Stimulated activated naive B cell treated with anti-CD40 and anti-IgM and Interleukin-4, amounts not matched to agents 10 μg/mL and 1 μg/mL and 100 μg/mL, for 72 hours (primary cell): ENCODE results near the gene TRMT6.

ENCODE experiments used
- ATAC-seq, 2 donors: fragments of 150-1000 bp; cut with Tn5 transposase; replicated peaks; 2 replicates each; pipeline ENCODE4 v1.10.0; 2021; ENCODE audit warnings: moderate library complexity in 1 of 2
- DNase-seq: peaks from one replicate; pipeline ENCODE4 v3.0.0; 2021
- H3K27ac Mint-ChIP-seq: one replicate; pipeline ENCODE4 v1.8.0; 2022; ENCODE audit warnings: mild to moderate bottlenecking, mixed read lengths
- H3K27me3 Mint-ChIP-seq, 2 donors: one replicate each; pipeline ENCODE4 v1.8.0; 2022; ENCODE audit warnings: mixed read lengths in 2 of 2
- H3K36me3 Mint-ChIP-seq, 2 donors: one replicate each; pipeline ENCODE4 v1.8.0; 2022; ENCODE audit warnings: mixed read lengths in 2 of 2, mild to moderate bottlenecking in 1 of 2
- H3K4me1 Mint-ChIP-seq, 2 donors: one replicate each; pipeline ENCODE4 v1.8.0; 2022; ENCODE audit warnings: mixed read lengths in 2 of 2, mild to moderate bottlenecking in 1 of 2
- H3K4me3 Mint-ChIP-seq, 2 donors: one replicate each; pipeline ENCODE4 v1.8.0; 2022; ENCODE audit warnings: mild to moderate bottlenecking in 2 of 2, mixed read lengths in 2 of 2, moderate library complexity in 1 of 2
- H3K9me3 Mint-ChIP-seq, 2 donors: one replicate each; pipeline ENCODE4 v1.8.0; 2022; ENCODE audit warnings: mixed read lengths in 2 of 2, mild to moderate bottlenecking in 1 of 2

TRMT6 gene

GRCh38 chr20:5900908-5901307 lies 49.4 kb downstream of the TRMT6 start:
- DNase-seq (no peak), ATAC-seq (no peak)
- H3K27me3 Mint-ChIP-seq, result peaks cover 30 to 33% of the 10 kb centered on the region in 2 donors
- H3K36me3 Mint-ChIP-seq, result peaks cover 0 to 1% of the 10 kb centered on the region in 2 donors
- no peak overlapping the region for H3K27ac Mint-ChIP-seq
- no peaks in the 10 kb centered on the region for H3K4me1 Mint-ChIP-seq
- peaks cover 0 to 4% of the 10 kb centered on the region in 2 donors for H3K9me3 Mint-ChIP-seq
- H3K4me3 Mint-ChIP-seq, result no peak overlapping the region

- H3K27ac Mint-ChIP-seq, result no peak overlapping the region
- H3K4me3 Mint-ChIP-seq, result no peak overlapping the region
- ATAC-seq, result no peak
- no peaks in the 10 kb centered on the region for H3K4me1 Mint-ChIP-seq
- H3K9me3 Mint-ChIP-seq, result peaks cover 0 to 4% of the 10 kb centered on the region in 2 donors
- peaks cover 33 to 35% of the 10 kb centered on the region in 2 donors for H3K27me3 Mint-ChIP-seq
- DNase-seq, result no peak
- peaks cover 0 to 1% of the 10 kb centered on the region in 2 donors for H3K36me3 Mint-ChIP-seq
Measured at GRCh38 chr20:5899444-5899843, 50.9 kb downstream of the TRMT6 start.

- peaks cover 0 to 4% of the 10 kb centered on the region in 2 donors for H3K9me3 Mint-ChIP-seq
- H3K4me3 Mint-ChIP-seq, result no peak overlapping the region
- ATAC-seq (no peak), DNase-seq (no peak)
- H3K27me3 Mint-ChIP-seq, result peaks cover 27 to 31% of the 10 kb centered on the region in 2 donors
- H3K36me3 Mint-ChIP-seq, result peaks cover 0 to 1% of the 10 kb centered on the region in 2 donors
- no peaks in the 10 kb centered on the region for H3K4me1 Mint-ChIP-seq
- H3K27ac Mint-ChIP-seq, result no peak overlapping the region
Measured at GRCh38 chr20:5895626-5896025, 54.7 kb downstream of the TRMT6 start.

- H3K36me3 Mint-ChIP-seq, result no peaks in the 10 kb centered on the region
Measured at GRCh38 chr20:5893621-5894020, 56.7 kb downstream of the TRMT6 start.

GRCh38 chr20:5893052-5893451 lies 57.3 kb downstream of the TRMT6 start:
- H3K27me3 Mint-ChIP-seq, result peaks cover 27 to 31% of the 10 kb centered on the region in 2 donors
- H3K27ac Mint-ChIP-seq, result no peak overlapping the region
- no peak for DNase-seq
- no peak overlapping the region for H3K4me3 Mint-ChIP-seq
- no peak for ATAC-seq
- H3K4me1 Mint-ChIP-seq, result no peaks in the 10 kb centered on the region
- H3K9me3 Mint-ChIP-seq, result no peaks in the 10 kb centered on the region
- H3K36me3 Mint-ChIP-seq, result no peaks in the 10 kb centered on the region

More at GRCh38 chr20:5893621-5894020, 56.7 kb downstream of the TRMT6 start:
- H3K27me3 Mint-ChIP-seq, result peaks cover 27 to 31% of the 10 kb centered on the region in 2 donors
- ATAC-seq, result no peak
- DNase-seq, result no peak
- no peaks in the 10 kb centered on the region for H3K4me1 Mint-ChIP-seq
- no peak overlapping the region for H3K4me3 Mint-ChIP-seq
- H3K27ac Mint-ChIP-seq, result no peak overlapping the region
- H3K9me3 Mint-ChIP-seq, result no peaks in the 10 kb centered on the region

- Mint-ChIP-seq H3K27ac (no peak overlapping the region), H3K4me3 (no peak overlapping the region), H3K36me3 (no peaks in the 10 kb centered on the region), H3K27me3 (peaks cover 9 to 15% of the 10 kb centered on the region in 2 donors), H3K4me1 (no peaks in the 10 kb centered on the region), H3K9me3 (no peaks in the 10 kb centered on the region)
- ATAC-seq (no peak), DNase-seq (no peak)
Measured at GRCh38 chr20:5890773-5891441, 59.4 kb downstream of the TRMT6 start.

- ATAC-seq, result no peak
- H3K36me3 Mint-ChIP-seq, result no peaks in the 10 kb centered on the region
- H3K27me3 Mint-ChIP-seq, result peaks cover 0 to 7% of the 10 kb centered on the region in 2 donors
- no peak for DNase-seq
- H3K4me3 Mint-ChIP-seq, result no peak overlapping the region
- no peaks in the 10 kb centered on the region for H3K9me3 Mint-ChIP-seq
- no peak overlapping the region for H3K27ac Mint-ChIP-seq
- no peaks in the 10 kb centered on the region for H3K4me1 Mint-ChIP-seq
Measured at GRCh38 chr20:5888041-5888440, 62.3 kb downstream of the TRMT6 start.

- ATAC-seq, result no peak
- H3K27ac Mint-ChIP-seq, result no peak overlapping the region
- no peaks in the 10 kb centered on the region for H3K4me1 Mint-ChIP-seq
- H3K9me3 Mint-ChIP-seq, result no peaks in the 10 kb centered on the region
- DNase-seq, result no peak
- H3K36me3 Mint-ChIP-seq, result no peaks in the 10 kb centered on the region
- H3K4me3 Mint-ChIP-seq, result no peak overlapping the region
- peaks cover 0 to 7% of the 10 kb centered on the region in 2 donors for H3K27me3 Mint-ChIP-seq
Measured at GRCh38 chr20:5887386-5887785, 62.9 kb downstream of the TRMT6 start.
